ENCODE measurements around the gene GNA14. TPM values are rescaled to one million over a fixed set of nuclear protein-coding genes. Genes with fewer than 3 reads are reported as not detected.

GNA14 gene
- polyA plus RNA-seq, 2 of the 4 experiments (the other 2 are of a cell fraction): 0.04 to 0.06 TPM

DNA sequence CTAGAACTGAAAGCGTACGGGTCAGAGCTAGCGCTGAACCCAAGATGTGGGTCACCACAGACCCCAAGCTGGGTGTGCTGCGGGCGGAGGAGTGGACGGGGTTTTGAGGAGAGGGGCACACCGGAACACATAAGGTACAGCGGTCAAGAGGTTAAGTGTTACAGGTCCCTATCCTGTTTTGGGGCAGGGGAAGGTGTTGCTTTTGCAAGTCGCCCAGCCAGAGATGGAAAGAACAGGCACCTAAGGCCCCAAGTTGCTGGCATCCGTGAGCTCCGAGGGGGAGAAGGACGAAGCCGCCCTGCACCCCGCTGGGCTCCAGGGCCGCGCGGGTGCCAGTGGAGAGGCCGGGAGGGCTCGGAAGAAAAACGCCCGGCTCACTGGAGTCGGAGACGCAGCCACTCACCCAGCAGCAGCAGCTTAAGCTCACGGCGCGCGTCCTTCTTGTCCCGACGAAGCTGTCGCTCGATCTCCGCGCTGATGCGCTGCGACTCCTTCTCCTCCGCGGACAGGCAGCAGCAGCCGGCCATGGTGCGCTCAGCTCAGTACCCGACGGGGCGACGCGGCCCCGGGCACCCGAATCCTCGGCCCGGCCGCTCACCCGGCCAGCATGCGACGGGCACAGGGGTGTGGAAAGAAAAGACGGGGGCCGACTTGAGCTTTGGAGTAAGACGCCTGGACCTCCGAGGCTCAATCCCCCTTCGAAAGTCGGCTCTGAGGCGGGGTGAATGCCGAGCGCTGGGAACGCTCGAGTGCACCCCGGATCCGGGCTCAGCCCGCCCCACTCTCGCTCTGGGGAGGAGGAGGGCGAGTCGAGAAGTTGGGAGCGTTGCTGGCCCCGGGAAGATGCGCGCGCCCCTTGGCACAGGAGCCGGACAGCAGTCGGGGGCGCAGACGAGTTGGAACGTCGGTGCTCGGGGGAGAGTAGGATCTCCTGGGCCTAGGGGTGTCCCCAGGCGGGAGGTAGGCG, 572 bp downstream of the GNA14 start (continued):
- TF ChIP-seq, protein P1, sequence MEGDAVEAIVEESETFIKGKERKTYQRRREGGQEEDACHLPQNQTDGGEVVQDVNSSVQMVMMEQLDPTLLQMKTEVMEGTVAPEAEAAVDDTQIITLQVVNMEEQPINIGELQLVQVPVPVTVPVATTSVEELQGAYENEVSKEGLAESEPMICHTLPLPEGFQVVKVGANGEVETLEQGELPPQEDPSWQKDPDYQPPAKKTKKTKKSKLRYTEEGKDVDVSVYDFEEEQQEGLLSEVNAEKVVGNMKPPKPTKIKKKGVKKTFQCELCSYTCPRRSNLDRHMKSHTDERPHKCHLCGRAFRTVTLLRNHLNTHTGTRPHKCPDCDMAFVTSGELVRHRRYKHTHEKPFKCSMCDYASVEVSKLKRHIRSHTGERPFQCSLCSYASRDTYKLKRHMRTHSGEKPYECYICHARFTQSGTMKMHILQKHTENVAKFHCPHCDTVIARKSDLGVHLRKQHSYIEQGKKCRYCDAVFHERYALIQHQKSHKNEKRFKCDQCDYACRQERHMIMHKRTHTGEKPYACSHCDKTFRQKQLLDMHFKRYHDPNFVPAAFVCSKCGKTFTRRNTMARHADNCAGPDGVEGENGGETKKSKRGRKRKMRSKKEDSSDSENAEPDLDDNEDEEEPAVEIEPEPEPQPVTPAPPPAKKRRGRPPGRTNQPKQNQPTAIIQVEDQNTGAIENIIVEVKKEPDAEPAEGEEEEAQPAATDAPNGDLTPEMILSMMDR (IDR thresholded peaks at IDR 0.05): no peak
- TF ChIP-seq EHF (CRISPR knock-in tag; IDR thresholded peaks at IDR 0.05): no peak
- TF ChIP-seq, protein P2, sequence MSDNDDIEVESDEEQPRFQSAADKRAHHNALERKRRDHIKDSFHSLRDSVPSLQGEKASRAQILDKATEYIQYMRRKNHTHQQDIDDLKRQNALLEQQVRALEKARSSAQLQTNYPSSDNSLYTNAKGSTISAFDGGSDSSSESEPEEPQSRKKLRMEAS (IDR thresholded peaks at IDR 0.05): no peak
- TF ChIP-seq ZFP36 (IDR thresholded peaks at IDR 0.05; ENCODE audit: borderline replicate concordance, partially characterized antibody): no peak

DNA sequence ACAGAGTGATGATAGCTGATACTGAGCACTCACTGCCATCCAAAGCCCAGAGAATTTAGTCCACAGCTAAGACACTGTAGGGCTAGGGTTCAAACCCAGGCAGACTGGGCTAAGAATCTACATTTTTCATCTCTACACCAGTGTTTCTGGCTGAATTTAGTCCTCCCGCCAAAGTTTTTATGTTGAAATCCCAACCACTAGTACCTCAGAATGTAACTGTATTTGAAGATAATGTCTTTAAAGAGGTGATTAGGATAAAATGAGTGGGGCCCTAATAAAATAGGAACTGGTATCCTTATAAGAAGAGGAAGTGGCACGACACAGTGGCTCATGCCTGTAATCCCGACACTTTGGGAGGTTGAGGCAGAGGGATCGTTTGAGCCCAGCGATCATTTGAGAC, 4.3 kb downstream of the GNA14 start:
- Histone ChIP-seq H3K4me3 (no peak overlapping the region), H3K4me1 (no peaks in the 10 kb centered on the region), H3K27ac (no peak overlapping the region), H3K9me3 (no peaks in the 10 kb centered on the region), H3K4me2 (no peak overlapping the region)
- TF ChIP-seq, protein P3, sequence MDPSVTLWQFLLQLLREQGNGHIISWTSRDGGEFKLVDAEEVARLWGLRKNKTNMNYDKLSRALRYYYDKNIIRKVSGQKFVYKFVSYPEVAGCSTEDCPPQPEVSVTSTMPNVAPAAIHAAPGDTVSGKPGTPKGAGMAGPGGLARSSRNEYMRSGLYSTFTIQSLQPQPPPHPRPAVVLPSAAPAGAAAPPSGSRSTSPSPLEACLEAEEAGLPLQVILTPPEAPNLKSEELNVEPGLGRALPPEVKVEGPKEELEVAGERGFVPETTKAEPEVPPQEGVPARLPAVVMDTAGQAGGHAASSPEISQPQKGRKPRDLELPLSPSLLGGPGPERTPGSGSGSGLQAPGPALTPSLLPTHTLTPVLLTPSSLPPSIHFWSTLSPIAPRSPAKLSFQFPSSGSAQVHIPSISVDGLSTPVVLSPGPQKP (IDR thresholded peaks at IDR 0.05; ENCODE audit: low read depth, low read length): no peak
- TF ChIP-seq BHLHE40 (IDR thresholded peaks at IDR 0.05; ENCODE audit: low read depth, low read length) (no peak), JUN (IDR thresholded peaks at IDR 0.05) (no peak), HOXB5 (CRISPR knock-in tag; IDR thresholded peaks at IDR 0.05) (no peak), RAD21 (conservative IDR thresholded peaks at IDR 0.05 in 1 of 2, IDR thresholded peaks at IDR 0.05 in 1 of 2) (no peak), CBX8 (IDR thresholded peaks at IDR 0.05) (no peak)
- TF ChIP-seq, protein P4, sequence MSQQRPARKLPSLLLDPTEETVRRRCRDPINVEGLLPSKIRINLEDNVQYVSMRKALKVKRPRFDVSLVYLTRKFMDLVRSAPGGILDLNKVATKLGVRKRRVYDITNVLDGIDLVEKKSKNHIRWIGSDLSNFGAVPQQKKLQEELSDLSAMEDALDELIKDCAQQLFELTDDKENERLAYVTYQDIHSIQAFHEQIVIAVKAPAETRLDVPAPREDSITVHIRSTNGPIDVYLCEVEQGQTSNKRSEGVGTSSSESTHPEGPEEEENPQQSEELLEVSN (IDR thresholded peaks at IDR 0.05; ENCODE audit: borderline replicate concordance, low read depth): no peak
- FAIRE-seq (no peak), DNase-seq (ENCODE audit: low read depth in 1 of 2, low spot score in 1 of 2) (no peak), ATAC-seq (no peak)
- 80% methylated on average over 5 of the region's 5 CpGs for WGBS (ENCODE audit: missing lambda C conversion rate)
- ChIA-PET POLR2A (no interaction called here), CTCF (interaction anchor here (0.6 kb wide), 1 partner anchor 198 kb away, joined by 3 read pairs; no protein-coding TSS in a partner anchor)

DNA sequence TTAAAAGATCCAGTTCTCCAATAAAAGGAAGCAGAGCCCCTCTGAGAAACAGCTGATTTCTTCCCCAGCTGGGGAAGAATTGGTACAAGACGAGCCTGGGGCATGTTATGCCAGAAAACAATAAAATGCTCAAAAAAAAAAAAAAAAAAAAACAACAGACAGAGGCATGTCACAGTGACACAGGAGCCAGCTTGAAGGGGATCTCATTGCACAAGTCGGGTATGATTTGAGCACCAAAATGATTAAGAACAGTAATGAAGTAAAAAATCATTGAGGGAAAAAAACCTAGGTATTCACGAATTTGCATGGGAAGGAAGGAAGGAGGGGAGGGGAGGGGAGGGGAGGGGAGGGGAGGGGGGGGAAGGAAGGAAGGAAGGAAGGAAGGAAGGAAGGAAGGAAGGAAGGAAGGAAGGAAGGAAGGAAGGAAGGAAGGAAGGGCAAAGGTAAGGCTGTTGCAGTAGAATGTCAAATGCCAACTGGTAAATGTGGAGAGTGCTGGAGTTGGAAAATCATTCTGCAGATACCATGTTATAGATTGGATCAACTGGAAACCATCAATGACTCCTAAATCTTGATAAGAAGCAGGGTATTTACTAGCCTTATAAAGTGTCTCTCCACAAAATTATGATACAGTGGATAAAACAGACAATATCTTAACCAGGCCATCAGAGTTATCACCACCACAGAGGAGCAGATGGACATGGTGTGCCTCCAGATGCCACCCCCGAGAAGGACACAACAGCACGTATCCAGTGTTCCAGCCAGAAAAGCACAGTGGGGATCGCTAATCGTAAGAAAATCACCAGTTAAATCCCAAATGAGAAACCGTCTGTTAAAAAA, 7.2 kb downstream of the GNA14 start:
- FAIRE-seq (no peak), ATAC-seq (no peak), DNase-seq (ENCODE audit: low read depth in 1 of 2, low spot score in 1 of 2) (no peak)
- Histone ChIP-seq H3K4me3 (no peak overlapping the region), H3K4me2 (no peak overlapping the region), H3K9me3 (no peaks in the 10 kb centered on the region), H3K27ac (no peak overlapping the region), H3K4me1 (no peaks in the 10 kb centered on the region)
- CTCF ChIA-PET: interaction anchor here (0.7 to 1.2 kb wide), 2 partner anchors 17 to 1339 kb away, joined by 3 to 5 read pairs; no protein-coding TSS in a partner anchor
- WGBS (ENCODE audit: missing lambda C conversion rate): 47% methylated on average over 8 of the region's 8 CpGs
- POLR2A ChIA-PET: no interaction called here
- TF ChIP-seq EP300 (IDR thresholded peaks at IDR 0.05): no peak
- no peak for TF ChIP-seq SMC3 (IDR thresholded peaks at IDR 0.05)
- TF ChIP-seq FOSB (CRISPR knock-in tag; IDR thresholded peaks at IDR 0.05): no peak
- TF ChIP-seq CHD4 (IDR thresholded peaks at IDR 0.05; ENCODE audit: borderline replicate concordance): no peak
- no peak for TF ChIP-seq POLR2A (IDR thresholded peaks at IDR 0.05; ENCODE audit: low read length)
- no peak for TF ChIP-seq RARB (CRISPR knock-in tag; IDR thresholded peaks at IDR 0.05)
- no peak for TF ChIP-seq CBX8 (IDR thresholded peaks at IDR 0.05)
- no peak for TF ChIP-seq POLR2AphosphoS2 (conservative IDR thresholded peaks at IDR 0.05; ENCODE audit: low read length)
- TF ChIP-seq, protein P5, sequence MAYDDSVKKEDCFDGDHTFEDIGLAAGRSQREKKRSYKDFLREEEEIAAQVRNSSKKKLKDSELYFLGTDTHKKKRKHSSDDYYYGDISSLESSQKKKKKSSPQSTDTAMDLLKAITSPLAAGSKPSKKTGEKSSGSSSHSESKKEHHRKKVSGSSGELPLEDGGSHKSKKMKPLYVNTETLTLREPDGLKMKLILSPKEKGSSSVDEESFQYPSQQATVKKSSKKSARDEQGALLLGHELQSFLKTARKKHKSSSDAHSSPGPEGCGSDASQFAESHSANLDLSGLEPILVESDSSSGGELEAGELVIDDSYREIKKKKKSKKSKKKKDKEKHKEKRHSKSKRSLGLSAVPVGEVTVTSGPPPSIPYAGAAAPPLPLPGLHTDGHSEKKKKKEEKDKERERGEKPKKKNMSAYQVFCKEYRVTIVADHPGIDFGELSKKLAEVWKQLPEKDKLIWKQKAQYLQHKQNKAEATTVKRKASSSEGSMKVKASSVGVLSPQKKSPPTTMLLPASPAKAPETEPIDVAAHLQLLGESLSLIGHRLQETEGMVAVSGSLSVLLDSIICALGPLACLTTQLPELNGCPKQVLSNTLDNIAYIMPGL (CRISPR knock-in tag; IDR thresholded peaks at IDR 0.05; ENCODE audit: borderline replicate concordance): no peak
- no peak for TF ChIP-seq HOXB13 (CRISPR knock-in tag; IDR thresholded peaks at IDR 0.05; ENCODE audit: low read depth)
- TF ChIP-seq ZSCAN20 (CRISPR knock-in tag; IDR thresholded peaks at IDR 0.05): no peak
- no peak for TF ChIP-seq TFCP2L1 (CRISPR knock-in tag; IDR thresholded peaks at IDR 0.05)
- TF ChIP-seq ZFP36 (IDR thresholded peaks at IDR 0.05; ENCODE audit: borderline replicate concordance, partially characterized antibody): no peak
- no peak for TF ChIP-seq SREBF2 (IDR thresholded peaks at IDR 0.05)
- TF ChIP-seq HEYL (CRISPR knock-in tag; IDR thresholded peaks at IDR 0.05): no peak
- TF ChIP-seq, protein P3 (IDR thresholded peaks at IDR 0.05; ENCODE audit: low read depth, low read length): no peak
- no peak for TF ChIP-seq NFE2L2 (conservative IDR thresholded peaks at IDR 0.05; ENCODE audit: low read length)
